ENCODE results near the gene KIF13A.

DNA sequence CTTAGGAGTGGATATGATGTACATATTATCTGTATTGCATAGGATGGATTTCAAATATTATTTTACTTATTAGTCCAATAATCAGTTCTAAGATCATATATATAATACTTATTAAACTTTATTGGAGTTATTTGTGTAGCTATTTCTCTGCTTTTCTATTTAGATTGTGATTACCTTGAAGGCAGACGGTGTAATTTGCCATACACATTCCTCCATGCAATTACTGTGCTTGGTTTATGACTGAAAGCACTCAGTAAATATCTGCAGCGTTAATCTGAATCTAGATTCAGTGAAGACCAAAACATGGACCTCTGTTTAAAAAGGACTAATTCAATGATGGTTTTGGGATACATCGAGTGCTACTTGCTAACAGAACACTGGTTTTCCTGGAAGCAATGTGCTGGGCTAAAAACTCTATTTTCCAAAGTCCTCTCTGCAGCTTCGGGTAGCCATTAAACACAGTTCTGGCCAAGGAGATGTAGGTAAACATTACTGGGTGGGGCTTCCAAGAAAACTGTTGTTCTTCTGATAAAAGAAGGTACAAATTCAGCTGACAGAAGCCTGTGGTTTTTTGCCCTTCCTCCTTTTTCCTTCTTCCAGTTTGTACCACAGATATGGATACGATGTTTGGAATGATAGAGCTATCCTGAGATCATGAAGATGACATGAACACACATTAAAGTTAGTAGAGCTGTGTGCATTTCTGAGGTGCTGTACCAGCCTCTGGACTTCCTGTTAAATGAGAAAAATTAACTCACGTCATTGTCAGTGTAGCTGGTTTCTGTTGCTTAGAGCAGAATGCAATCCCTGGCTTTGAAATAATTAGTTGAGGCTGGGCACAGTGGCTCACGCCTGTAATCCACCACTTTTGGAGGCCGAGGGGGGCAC is 144.3 kb downstream of the KIF13A start:
- TF ChIP-seq CTCF (IDR thresholded peaks at IDR 0.05) (no peak), POLR2A (IDR thresholded peaks at IDR 0.05) (no peak)
